Peyer's patch (tissue), 4 donors: Measurements from ENCODE around the gene MAD1L1. TPM values are rescaled to one million over a fixed set of nuclear protein-coding genes. Genes with fewer than 3 reads are reported as not detected.

Experiments used
- DNase-seq, 3 donors: peaks; one replicate each; pipeline ENCODE4 v3.0.0-alpha.2; 2017 to 2019
- H3K27ac ChIP-seq, 4 donors: fragments of 200-600 bp; sonication (generic); one replicate each; pipeline ENCODE4 v1.5.1; 2016 to 2019
- H3K27me3 ChIP-seq, 2 donors: fragments of 200-600 bp; sonication (generic); one replicate each; pipeline ENCODE4 v1.5.1; 2019
- H3K36me3 ChIP-seq, 3 donors: fragments of 200-600 bp; sonication (generic); one replicate each; pipeline ENCODE4 v1.5.1; 2016 to 2019
- H3K4me1 ChIP-seq, 4 donors: fragments of 200-600 bp; sonication (generic); one replicate each; pipeline ENCODE4 v1.5.1; 2016 to 2019
- H3K4me3 ChIP-seq, 4 donors: fragments of 200-600 bp; sonication (generic); 1 replicate in 3 of 4; 2 replicates in 1 of 4; pipeline ENCODE4 v1.5.1; 2016 to 2019; ENCODE audit warnings: mild to moderate bottlenecking in 1 of 4
- H3K9me3 ChIP-seq, 4 donors: fragments of 200-600 bp; sonication (generic); one replicate each; pipeline ENCODE4 v1.5.1; 2016 to 2019; ENCODE audit warnings: mild to moderate bottlenecking in 1 of 4
- POLR2A ChIP-seq, 2 donors: fragments of 450-650 bp; IDR thresholded peaks; one replicate each; pipeline ENCODE4 v1.5.1; 2017; ENCODE audit warnings: antibody characterized with exemption in 2 of 2, mild to moderate bottlenecking in 2 of 2, moderate library complexity in 2 of 2
- total RNA-seq, 4 donors: library from RNA; depleted of rRNA; stranded (reverse); fragments of >200 nt; gene quantifications; one replicate each; pipeline ENCODE4 v1.1.0, GENCODE V29; 2016
- TF ChIP-seq, protein P1 (sequence below), 6 experiments: fragments of 450-650 bp in 4 of 6; fragments of 200-600 bp in 2 of 6; sonication (generic) in 1 of 6; IDR thresholded peaks; one replicate each; pipeline ENCODE4 v1.5.1; 2017 to 2019; ENCODE audit warnings: antibody characterized with exemption in 6 of 6, mild to moderate bottlenecking in 3 of 6, moderate library complexity in 1 of 6

MAD1L1 gene
- total RNA-seq, 4 donors from 2014 or later = 43.9 to 417 (median 59.1) TPM

DNA sequence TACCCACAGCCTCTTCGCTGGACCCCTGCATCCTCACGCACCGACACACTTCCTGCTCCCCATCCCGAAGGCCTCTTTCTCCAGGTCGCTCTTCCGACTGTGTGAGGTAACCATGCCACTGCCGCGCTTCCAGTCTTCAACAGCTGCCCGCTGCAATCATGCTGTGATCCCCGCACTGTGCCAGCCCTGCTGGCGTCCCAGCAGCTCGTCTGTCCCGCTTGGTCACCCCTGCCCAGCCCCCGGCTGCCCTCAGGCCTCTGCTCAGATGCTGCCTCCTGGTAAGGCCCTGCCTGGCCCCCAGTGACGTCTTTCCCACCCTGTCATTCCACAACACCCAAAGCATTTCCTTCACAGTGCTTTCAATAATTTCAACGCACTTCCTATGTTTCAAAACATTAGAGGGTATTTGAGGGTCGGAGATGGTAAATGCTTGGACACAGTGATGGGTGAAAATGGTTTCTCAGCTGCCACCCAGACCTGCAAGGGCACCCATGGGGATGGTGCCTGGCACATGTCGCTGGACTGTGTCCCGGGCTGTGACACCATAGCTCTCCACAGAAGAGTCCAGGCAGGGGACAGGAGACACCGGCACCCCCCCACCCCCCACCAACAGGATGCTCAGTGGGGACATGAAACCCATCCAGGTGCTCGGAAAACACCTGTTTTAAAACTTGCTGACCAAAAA lies 125.2 kb downstream of the MAD1L1 start:
- no peak for DNase-seq
- H3K27me3 ChIP-seq = no peaks in the 10 kb centered on the region
- H3K36me3 ChIP-seq = no peaks in the 10 kb centered on the region
- H3K27ac ChIP-seq = no peak overlapping the region
- peaks cover 0 to 32% (median 0%) of the 10 kb centered on the region in 4 donors for H3K4me1 ChIP-seq
- H3K9me3 ChIP-seq = no peaks in the 10 kb centered on the region
- TF ChIP-seq, protein P1, sequence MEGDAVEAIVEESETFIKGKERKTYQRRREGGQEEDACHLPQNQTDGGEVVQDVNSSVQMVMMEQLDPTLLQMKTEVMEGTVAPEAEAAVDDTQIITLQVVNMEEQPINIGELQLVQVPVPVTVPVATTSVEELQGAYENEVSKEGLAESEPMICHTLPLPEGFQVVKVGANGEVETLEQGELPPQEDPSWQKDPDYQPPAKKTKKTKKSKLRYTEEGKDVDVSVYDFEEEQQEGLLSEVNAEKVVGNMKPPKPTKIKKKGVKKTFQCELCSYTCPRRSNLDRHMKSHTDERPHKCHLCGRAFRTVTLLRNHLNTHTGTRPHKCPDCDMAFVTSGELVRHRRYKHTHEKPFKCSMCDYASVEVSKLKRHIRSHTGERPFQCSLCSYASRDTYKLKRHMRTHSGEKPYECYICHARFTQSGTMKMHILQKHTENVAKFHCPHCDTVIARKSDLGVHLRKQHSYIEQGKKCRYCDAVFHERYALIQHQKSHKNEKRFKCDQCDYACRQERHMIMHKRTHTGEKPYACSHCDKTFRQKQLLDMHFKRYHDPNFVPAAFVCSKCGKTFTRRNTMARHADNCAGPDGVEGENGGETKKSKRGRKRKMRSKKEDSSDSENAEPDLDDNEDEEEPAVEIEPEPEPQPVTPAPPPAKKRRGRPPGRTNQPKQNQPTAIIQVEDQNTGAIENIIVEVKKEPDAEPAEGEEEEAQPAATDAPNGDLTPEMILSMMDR (IDR thresholded peaks at IDR 0.05) = no peak
- no peak for TF ChIP-seq POLR2A (IDR thresholded peaks at IDR 0.05)
- H3K4me3 ChIP-seq = no peak overlapping the region

DNA sequence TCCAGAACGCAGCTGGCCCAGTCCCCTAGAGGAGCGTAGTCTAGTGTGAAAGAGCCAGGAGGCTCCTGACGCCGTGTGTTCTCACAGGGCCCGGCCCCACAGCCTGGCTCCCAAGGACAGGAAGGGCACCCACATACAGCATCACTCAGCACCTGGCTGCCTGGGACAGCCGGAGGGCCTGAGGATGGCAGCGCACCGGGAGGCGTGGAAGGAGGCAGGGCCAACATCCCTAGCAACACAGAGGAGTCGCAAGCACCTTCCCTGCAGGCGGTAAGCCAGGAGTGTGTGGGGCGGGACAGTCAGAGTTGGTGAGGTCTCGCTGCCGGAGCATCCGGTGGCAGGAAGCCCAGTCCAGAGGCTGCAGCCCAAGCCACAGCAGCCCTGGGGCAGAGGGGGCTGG lies 125.8 kb downstream of the MAD1L1 start:
- no peak overlapping the region for H3K4me3 ChIP-seq
- DNase-seq = no peak

DNA sequence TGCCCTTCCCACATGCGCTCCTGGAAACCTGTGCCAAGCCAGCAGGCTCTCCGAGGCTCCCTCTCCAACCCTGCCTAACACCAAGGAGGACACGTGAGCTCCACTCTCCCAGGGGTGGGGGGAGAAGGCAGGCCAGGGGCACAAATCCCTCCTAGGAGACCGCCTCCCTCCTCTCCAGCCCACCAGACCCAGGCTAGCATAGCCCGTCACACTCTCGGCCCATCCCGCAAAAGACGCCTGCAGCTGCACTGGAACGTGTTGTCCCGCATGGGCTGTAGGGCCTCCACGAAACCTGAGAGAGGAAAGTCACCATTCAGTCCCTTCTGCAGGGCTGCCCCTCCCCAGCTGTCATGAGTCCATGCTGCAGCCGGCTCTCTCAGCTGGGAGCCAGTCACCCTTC lies 126.3 kb downstream of the MAD1L1 start:
- no peak for DNase-seq
- Histone ChIP-seq H3K9me3 (no peaks in the 10 kb centered on the region), H3K4me3 (no peak overlapping the region), H3K27ac (no peak overlapping the region), H3K4me1 (peaks cover 0 to 30% (median 0%) of the 10 kb centered on the region in 4 donors), H3K27me3 (no peaks in the 10 kb centered on the region), H3K36me3 (no peaks in the 10 kb centered on the region)
- TF ChIP-seq, protein P1 (IDR thresholded peaks at IDR 0.05) = no peak
- TF ChIP-seq POLR2A (IDR thresholded peaks at IDR 0.05) = no peak

More for the DNA sequence above, 125.8 kb downstream of the MAD1L1 start:
- H3K4me1 ChIP-seq = peaks cover 0 to 32% (median 0%) of the 10 kb centered on the region in 4 donors
- TF ChIP-seq, protein P1 (IDR thresholded peaks at IDR 0.05) = no peak
- H3K36me3 ChIP-seq = no peaks in the 10 kb centered on the region
- no peak overlapping the region for H3K27ac ChIP-seq
- H3K27me3 ChIP-seq = no peaks in the 10 kb centered on the region
- no peaks in the 10 kb centered on the region for H3K9me3 ChIP-seq

DNA sequence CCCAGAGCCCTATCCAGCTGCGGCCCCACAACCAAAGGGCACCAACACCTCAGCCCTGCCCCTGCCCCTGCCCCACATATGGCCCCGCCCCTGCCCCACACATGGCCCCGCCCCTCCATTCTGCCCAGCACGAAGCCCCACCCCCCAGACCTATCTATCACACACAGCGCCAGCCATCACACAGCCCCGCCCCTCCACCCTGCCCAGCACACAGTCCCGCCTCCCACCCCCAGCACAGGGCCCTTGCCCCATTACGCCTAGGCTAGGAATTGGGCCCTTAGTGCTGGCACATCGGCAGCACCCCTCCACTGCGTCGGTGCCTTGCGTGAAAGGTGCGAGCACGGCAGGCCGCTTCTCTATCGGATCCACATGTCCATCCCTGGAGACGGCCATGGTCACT lies 126.8 kb downstream of the MAD1L1 start:
- H3K27ac ChIP-seq = no peak overlapping the region
- no peak for DNase-seq

DNA sequence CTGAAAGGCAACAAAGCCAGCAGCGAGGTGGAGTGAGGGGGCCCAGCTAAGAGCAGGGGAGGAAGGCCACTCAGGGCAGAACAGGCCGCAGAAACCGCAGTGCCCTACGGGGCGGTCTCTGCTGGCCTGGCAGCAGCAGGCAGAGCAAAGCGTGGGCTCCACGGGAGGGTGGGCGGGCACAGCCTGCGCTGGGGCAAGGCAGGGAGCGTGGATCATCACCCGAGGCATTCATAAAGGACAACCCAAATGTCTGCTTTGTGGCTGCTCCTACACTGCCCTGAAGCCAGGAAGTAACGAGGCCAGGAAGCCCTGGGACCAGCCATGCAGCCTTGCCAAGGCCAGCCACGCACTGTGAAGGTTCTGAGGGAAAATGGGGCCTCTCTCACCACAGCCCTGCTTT lies 127.5 kb downstream of the MAD1L1 start:
- Histone ChIP-seq H3K36me3 (no peaks in the 10 kb centered on the region), H3K27ac (no peak overlapping the region), H3K4me1 (peaks cover 0 to 21% (median 3%) of the 10 kb centered on the region in 4 donors), H3K9me3 (no peaks in the 10 kb centered on the region), H3K27me3 (no peaks in the 10 kb centered on the region), H3K4me3 (no peak overlapping the region)
- TF ChIP-seq POLR2A (IDR thresholded peaks at IDR 0.05) = no peak
- TF ChIP-seq, protein P1 (IDR thresholded peaks at IDR 0.05) = no peak
- no peak for DNase-seq

More for the DNA sequence above, 126.8 kb downstream of the MAD1L1 start:
- no peaks in the 10 kb centered on the region for H3K27me3 ChIP-seq
- TF ChIP-seq POLR2A (IDR thresholded peaks at IDR 0.05) = no peak
- TF ChIP-seq, protein P1 (IDR thresholded peaks at IDR 0.05) = no peak
- no peaks in the 10 kb centered on the region for H3K9me3 ChIP-seq
- peaks cover 0 to 25% (median 0%) of the 10 kb centered on the region in 4 donors for H3K4me1 ChIP-seq
- no peak overlapping the region for H3K4me3 ChIP-seq
- no peaks in the 10 kb centered on the region for H3K36me3 ChIP-seq
